T-helper 9 cell (primary cell): ENCODE measurements around the gene VMAC.

Experiments
- DNase-seq: peaks from one replicate; pipeline ENCODE4 v3.0.0-alpha.2; 2020

VMAC gene

DNA sequence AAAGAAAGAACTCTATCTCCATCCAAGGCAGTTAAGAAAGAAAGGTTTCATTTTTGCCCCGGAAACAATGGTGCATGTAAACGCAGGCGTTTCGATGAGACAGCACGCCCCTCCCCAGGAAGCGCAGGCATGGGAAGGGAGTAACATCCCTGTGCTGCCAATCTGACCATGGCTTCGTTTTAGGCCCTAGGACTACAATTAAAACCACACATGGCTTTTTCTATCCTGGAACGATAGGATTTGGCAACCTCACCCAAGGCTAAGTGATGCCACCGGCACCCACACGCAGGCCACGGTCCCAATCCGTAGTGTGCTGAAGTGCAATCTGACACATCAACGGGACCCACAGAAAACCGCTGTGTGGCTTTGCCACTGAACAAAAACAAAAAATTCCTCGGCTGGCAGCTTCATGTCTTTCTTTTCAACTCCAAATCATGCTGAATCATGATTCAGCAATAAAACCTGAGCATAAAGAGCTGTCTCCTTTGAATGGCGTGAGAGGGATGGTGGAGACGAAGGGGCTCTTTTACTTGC is 49.1 kb downstream of the VMAC start:
- DNase-seq = no peak

DNA sequence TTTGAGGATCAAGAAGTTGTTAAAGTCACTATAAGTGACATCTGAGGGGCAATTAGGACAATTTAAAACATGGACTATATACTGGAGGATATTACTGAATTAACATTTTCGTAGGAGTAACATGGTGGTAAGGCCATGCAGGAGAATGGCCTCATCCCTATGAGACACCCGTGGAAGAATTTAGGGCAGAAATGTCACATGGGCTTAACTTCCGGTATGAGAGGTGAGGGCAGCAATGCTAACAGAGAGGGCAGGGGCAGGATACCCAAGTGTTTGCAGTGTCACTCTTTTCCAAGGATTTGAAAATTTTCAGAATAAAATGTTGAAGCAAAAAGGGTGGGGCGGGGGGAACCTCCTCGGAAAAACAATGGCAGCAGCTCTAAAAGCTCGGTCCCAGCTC is 49.6 kb downstream of the VMAC start:
- no peak for DNase-seq

DNA sequence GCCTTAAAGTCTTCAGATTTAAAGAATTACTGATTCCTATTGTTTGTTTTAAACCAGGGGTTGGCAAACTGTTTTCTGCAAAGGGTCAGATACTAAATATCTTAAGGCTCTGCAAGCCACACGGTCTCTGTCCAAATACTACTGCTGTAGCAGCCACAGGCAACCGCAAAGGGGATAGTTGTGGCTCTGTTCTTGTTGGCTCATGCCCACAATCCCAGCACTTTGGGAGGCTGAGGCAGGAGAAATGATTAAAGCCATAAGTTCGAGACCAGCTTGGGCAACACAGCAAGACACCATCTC is 50.9 kb downstream of the VMAC start:
- no peak for DNase-seq

DNA sequence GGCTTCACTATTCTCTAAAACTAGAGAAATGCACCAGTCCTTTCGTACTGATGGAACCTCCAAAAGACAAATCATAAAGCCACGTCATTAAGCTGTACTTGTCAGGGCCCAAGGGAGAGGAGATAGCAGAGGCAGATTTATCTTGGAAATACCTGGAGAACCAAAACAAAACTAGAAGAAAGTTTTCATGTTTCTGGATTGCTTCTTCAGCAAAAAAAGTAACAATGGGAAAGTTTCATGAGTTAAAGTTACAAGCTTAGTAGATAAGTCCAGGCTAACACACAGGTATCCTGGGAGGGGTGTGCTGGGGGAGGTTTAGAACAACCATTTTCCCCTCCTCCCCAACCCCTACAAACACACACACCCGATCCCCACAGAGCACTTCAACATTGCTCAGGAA is 51.7 kb downstream of the VMAC start:
- no peak for DNase-seq

DNA sequence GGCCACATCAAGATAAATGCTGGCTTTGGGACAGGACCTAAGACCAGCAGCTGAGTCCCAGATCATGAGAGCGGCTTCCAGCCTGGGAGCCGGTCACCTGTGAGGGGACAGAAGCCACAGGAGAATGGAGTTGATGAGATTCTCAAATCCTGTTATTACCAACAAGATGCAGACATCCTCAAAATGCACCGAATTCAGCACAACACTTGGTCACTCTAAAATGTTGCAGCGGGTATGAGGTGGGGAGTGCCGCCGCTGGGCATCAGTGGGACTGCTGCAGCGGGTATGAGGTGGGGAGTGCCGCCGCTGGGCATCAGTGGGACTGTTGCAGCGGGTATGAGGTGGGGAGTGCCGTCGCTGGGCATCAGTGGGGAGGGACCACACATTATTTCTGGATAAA is 52.1 kb downstream of the VMAC start:
- no peak for DNase-seq

DNA sequence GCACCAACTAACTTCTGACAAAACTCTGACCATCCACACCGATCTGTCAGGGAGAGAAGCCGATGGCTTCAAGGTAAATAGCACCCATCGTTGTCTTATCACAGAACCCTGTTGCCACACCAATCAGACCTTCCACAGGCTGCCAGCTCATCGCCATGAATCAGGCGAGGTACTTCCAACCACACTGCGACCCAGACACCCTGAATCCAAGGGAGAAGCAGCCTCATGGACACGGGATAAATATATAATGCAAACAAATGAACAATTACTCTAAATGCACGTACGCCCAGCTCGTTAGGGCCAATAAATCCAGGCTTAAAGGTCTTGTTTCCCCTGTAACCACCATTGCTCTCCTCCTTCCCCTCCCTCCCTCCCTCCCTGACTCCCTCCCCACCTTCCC is 52.5 kb downstream of the VMAC start:
- DNase-seq = no peak

DNA sequence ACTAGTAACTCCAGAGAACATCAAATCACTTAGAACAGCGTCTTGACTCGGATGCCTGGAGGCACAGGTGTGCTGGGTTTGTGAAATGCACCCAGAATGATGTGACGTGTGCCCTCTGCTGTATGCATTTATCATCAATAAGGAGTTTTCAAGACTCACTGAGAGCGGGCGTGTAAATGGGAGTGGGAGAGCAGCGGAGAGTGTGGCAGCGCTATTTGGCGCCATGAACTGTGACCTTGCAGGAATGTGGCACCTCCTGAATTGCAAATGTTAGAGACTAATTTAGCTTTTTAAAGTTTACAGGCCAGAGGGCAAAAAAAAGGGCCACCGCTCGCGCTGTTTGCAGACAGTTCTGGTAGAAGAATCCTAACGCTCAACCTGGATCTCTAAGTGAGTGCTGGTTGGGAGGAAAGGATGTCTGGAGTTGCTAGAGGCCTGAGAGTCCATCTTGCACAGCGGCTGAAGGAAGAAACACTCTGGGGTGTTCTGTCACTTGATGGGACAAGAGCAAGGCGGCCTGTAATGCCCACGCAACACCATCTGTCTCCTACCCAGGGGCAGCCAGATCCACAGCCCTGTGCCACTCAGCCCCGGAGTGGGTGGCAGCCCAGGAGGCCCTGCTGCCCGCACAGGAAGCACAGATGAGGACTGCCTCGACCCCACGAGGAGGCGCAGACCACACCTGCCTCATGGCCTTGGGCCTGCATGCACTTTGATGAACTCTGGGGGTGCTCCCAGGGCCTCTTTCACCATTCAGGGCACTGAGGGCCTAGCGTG is 53.6 kb downstream of the VMAC start:
- DNase-seq = no peak

DNA sequence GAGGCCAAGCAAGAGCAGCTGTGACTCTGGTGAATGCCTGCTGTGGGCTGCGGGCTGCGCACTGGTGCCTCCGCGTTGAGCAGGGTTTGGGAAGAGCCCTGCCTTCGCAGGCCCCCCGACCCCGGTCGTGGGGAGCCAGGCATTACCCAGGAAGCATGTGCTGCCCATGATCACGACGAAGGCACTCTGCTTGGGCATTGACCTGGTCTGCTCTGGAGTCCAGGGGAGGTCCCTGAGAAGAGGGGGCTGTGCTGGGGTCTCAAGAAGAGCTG is 54.1 kb downstream of the VMAC start:
- no peak for DNase-seq

DNA sequence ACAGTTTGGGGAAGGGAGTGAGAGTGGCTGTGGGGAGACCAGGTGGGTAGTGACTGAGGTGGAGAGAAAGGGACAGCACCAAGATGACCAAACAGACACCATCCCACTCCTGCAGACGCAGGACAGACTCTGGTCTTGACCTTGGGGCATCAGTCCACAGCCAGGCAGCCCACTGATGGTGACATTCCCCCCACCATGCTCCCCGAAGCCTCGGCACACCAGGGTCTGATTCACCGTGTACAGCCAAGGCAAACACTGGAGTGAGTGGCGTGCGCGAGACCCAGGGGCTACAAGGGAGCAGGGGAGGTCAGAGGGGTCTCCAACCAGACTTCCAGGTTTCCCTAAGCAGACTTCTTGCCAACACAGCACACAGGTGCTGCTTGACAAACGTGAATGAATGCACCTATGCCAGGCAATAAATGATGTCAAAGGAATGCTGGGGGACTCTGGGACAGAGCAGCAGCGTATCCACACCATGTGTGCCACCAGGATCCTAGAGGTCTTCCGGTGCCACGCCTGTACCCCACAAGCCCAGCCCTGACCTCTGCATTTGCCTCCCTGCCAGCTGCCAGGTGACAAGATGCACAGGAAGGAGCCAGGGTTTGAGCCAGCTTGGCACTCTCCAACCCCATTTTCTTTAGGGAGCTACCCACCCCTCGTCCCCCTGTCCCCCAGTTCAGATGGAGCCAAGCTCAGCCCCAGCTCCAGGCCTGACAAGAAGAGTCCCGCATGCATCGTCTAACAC is 54.8 kb downstream of the VMAC start:
- DNase-seq = no peak
